HepG2 (cell line): ENCODE measurements around the gene ENTPD7. TPM values are rescaled to one million over a fixed set of nuclear protein-coding genes. Genes with fewer than 3 reads are reported as not detected.
A peak's percentile ranks its signal among the peaks of the same experiment; 100 is the strongest.

Experiments used
- ATF2 ChIP-seq: sonication (generic); formaldehyde crosslinking; IDR thresholded peaks from 2 replicates; pipeline ENCODE4 v1.4.0; 2020; ENCODE audit warnings: missing genetic modification reagents
- ATF6 ChIP-seq: sonication (generic); formaldehyde crosslinking; conservative IDR thresholded peaks from 2 replicates; pipeline ENCODE4 v1.4.0; 2020; ENCODE audit warnings: missing genetic modification reagents
- BRF2 ChIP-seq: sonication (generic); formaldehyde crosslinking; IDR thresholded peaks from 2 replicates; pipeline ENCODE4 v1.8.1; 2022; ENCODE audit warnings: mild to moderate bottlenecking, missing genetic modification reagents
- CREB1 ChIP-seq, 2 experiments: fragments of 450-650 bp in 1 of 2; IDR thresholded peaks; 2 replicates each; pipeline ENCODE4 v1.6.1; 2016 to 2017; ENCODE audit warnings: control low read depth in 1 of 2, mild to moderate bottlenecking in 1 of 2, missing compliant biosample characterization in 1 of 2, missing genetic modification characterization in 1 of 2
- ERF ChIP-seq: IDR thresholded peaks from 2 replicates; pipeline ENCODE4 v1.6.1; 2018; ENCODE audit warnings: missing biosample characterization, missing genetic modification reagents
- HES4 ChIP-seq: sonication (generic); formaldehyde crosslinking; IDR thresholded peaks from 2 replicates; pipeline ENCODE4 v1.9.0; 2021; ENCODE audit warnings: mild to moderate bottlenecking, missing genetic modification reagents, borderline replicate concordance
- HMG20B ChIP-seq: conservative IDR thresholded peaks from 2 replicates; pipeline ENCODE4 v1.6.1; 2016; ENCODE audit warnings: missing genetic modification reagents, missing compliant biosample characterization
- KDM6A ChIP-seq: IDR thresholded peaks from 2 replicates; pipeline ENCODE4 v1.6.1; 2016; ENCODE audit warnings: low read depth
- MYC ChIP-seq: sonication (generic); formaldehyde crosslinking; IDR thresholded peaks from 2 replicates; pipeline ENCODE4 v1.9.0; 2021; ENCODE audit warnings: missing genetic modification reagents, borderline replicate concordance
- MYPOP ChIP-seq: sonication (generic); formaldehyde crosslinking; IDR thresholded peaks from 2 replicates; pipeline ENCODE4 v1.8.1; 2023; ENCODE audit warnings: mild to moderate bottlenecking, moderate library complexity, missing genetic modification reagents
- NFIC ChIP-seq: IDR thresholded peaks from 2 replicates; pipeline ENCODE4 v1.6.1; 2012; ENCODE audit warnings: mild to moderate bottlenecking, low read length, inconsistent platforms
- NFKBIZ ChIP-seq: IDR thresholded peaks from 2 replicates; pipeline ENCODE4 v1.6.1; 2018; ENCODE audit warnings: missing genetic modification reagents, missing compliant biosample characterization
- SKI ChIP-seq: fragments of 450-650 bp; IDR thresholded peaks from one replicate; pipeline ENCODE4 v1.6.1; 2018; ENCODE audit warnings: mild to moderate bottlenecking; ENCODE audit not compliant: partially characterized antibody
- SOX6 ChIP-seq, 2 experiments: fragments of 450-650 bp in 1 of 2; sonication (generic) in 1 of 2; formaldehyde crosslinking in 1 of 2; IDR thresholded peaks; 2 replicates each; pipeline versions ENCODE4 v1.4.0 to v1.6.1; 2017 to 2020; ENCODE audit warnings: antibody characterized with exemption in 1 of 2, mild to moderate bottlenecking in 1 of 2, missing genetic modification reagents in 1 of 2
- TARDBP ChIP-seq: sonication (generic); formaldehyde crosslinking; IDR thresholded peaks from 2 replicates; pipeline ENCODE4 v1.8.0; 2022; ENCODE audit warnings: mild to moderate bottlenecking, missing genetic modification reagents
- ZBTB7A ChIP-seq: sonication (generic); formaldehyde crosslinking; IDR thresholded peaks from 2 replicates; pipeline ENCODE4 v1.8.0; 2022; ENCODE audit warnings: mild to moderate bottlenecking, missing genetic modification reagents
- ZEB1 ChIP-seq: IDR thresholded peaks from 2 replicates; pipeline ENCODE4 v1.6.1; 2012; ENCODE audit warnings: mild to moderate bottlenecking, low read depth, inconsistent platforms; ENCODE audit not compliant: insufficient replicate concordance
- ZFP36L1 ChIP-seq: sonication (generic); formaldehyde crosslinking; IDR thresholded peaks from 2 replicates; pipeline ENCODE4 v1.8.0; 2022; ENCODE audit warnings: mild to moderate bottlenecking, missing genetic modification reagents, moderate library complexity
- ZNF12 ChIP-seq: sonication (generic); formaldehyde crosslinking; IDR thresholded peaks from 2 replicates; pipeline ENCODE4 v1.5.0; 2020; ENCODE audit warnings: missing genetic modification reagents
- ZNF280D ChIP-seq: sonication (generic); formaldehyde crosslinking; IDR thresholded peaks from 2 replicates; pipeline ENCODE4 v1.5.1; 2020; ENCODE audit warnings: mild to moderate bottlenecking, missing genetic modification reagents
- ZNF552 ChIP-seq: sonication (generic); formaldehyde crosslinking; IDR thresholded peaks from 2 replicates; pipeline ENCODE4 v1.9.0; 2022; ENCODE audit warnings: missing genetic modification reagents, mild to moderate bottlenecking, borderline replicate concordance
- polyA plus RNA-seq, 8 experiments: library from polyadenylated mRNA; depleted of rRNA in 3 of 8; stranded (reverse) in 7 of 8; unstranded in 1 of 8; fragments of >200 nt; fragmentation: Illumina TruSeq in 4 of 8; extraction: Trizol in 4 of 8; gene quantifications; 2 replicates each; pipeline versions ENCODE4 v1.2.1 to v1.2.3, GENCODE V29; 2011 to 2016; ENCODE audit warnings: low read depth in 4 of 8, missing spikeins in 1 of 8, mixed read lengths in 1 of 8; ENCODE audit not compliant: insufficient read depth in 1 of 8
- total RNA-seq, 5 experiments: library from RNA; depleted of rRNA; stranded (reverse); fragments of >200 nt; fragmentation: Illumina TruSeq; extraction: Trizol; gene quantifications; 2 replicates each; pipeline ENCODE4 v1.2.3, GENCODE V29; 2016; ENCODE audit warnings: low read depth in 1 of 5

The ENTPD7 gene
- total and polyA plus RNA-seq, 2 of the 13 experiments (the other 11 are each of a cell fraction or from before 2014, with no cell fraction given) = 7.6 to 36.5 TPM

GRCh38 chr10:99754670-99755069, 95.4 kb downstream of the ENTPD7 start (continued):
- TF ChIP-seq ZNF280D = peak; percentile 65; the same call in 1 of the 2 replicates
- 0 out of 2 replicates have a peak, but pooled peaks have one; percentile 17 for TF ChIP-seq ATF2 (CRISPR knock-in tag)
- no peak for TF ChIP-seq HES4
- TF ChIP-seq SOX6 (IDR thresholded peaks at IDR 0.05) = no peak
- peak; percentile 64; the same call in 1 of the 2 replicates for TF ChIP-seq SOX6 (CRISPR knock-in tag; IDR thresholded peaks at IDR 0.05)
- no peak for TF ChIP-seq BRF2 (CRISPR knock-in tag)
- no peak for TF ChIP-seq ATF6
- no peak for TF ChIP-seq HMG20B (CRISPR knock-in tag)
- no peak for TF ChIP-seq ZBTB7A (CRISPR knock-in tag)
- no peak for TF ChIP-seq ZEB1
- no peak for TF ChIP-seq SKI
- TF ChIP-seq ZNF12 (CRISPR knock-in tag) = peak; percentile 88
- TF ChIP-seq NFIC = peak; percentile 78; the same call in 1 of the 2 replicates
- no peak for TF ChIP-seq ZNF552 (CRISPR knock-in tag)
- TF ChIP-seq ZFP36L1 (CRISPR knock-in tag) = 0 out of 2 replicates have a peak, but pooled peaks have one; percentile 71
- TF ChIP-seq MYC (CRISPR knock-in tag) = no peak
- peak; percentile 68 for TF ChIP-seq ERF (CRISPR knock-in tag)
- peak; percentile 87; the same call in 1 of the 2 replicates for TF ChIP-seq KDM6A (CRISPR knock-in tag)
- TF ChIP-seq MYPOP (CRISPR knock-in tag) = no peak; the same call in 1 of the 2 replicates
- TF ChIP-seq CREB1 (IDR thresholded peaks at IDR 0.05) = no peak
- TF ChIP-seq CREB1 (CRISPR knock-in tag; IDR thresholded peaks at IDR 0.05) = 0 out of 2 replicates have a peak, but pooled peaks have one; percentile 16
- TF ChIP-seq TARDBP (CRISPR knock-in tag) = 0 out of 2 replicates have a peak, but pooled peaks have one; percentile 25
- no peak for TF ChIP-seq NFKBIZ (CRISPR knock-in tag)
